ENCODE results near the gene KLHL1.

KLHL1 gene

DNA sequence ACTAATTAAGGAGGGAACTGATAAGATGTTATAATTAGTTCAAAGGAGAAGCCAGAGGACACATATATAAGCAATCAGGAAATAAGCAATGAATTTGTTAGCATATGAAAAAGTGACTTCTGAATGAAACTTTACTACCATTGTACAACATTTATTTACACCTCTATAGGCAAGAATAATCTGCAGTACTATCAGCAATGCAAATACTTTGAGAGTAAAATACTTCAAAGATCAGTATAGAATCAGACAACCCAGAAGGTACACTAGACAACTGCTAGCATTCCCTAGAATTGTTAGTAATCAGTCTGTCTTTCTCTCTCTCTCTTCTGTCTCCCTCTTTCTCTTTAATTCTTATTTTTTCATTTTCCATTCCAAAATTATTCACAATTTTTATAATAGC is 197.5 kb downstream of the KLHL1 start:
- H3K27me3 ChIP-seq (ENCODE audit: control insufficient read depth in 1 of 2, insufficient read depth in 2 of 2, low read length in 2 of 2): no peaks in the 10 kb centered on the region
- H3K9me3 ChIP-seq (ENCODE audit: control insufficient read depth in 1 of 2, low read length in 2 of 2): no peaks in the 10 kb centered on the region
- no peaks in the 10 kb centered on the region for H3K4me1 ChIP-seq (ENCODE audit: control insufficient read depth in 1 of 2, insufficient read depth in 2 of 2, low read length in 2 of 2)
- no peak overlapping the region for H3K9ac ChIP-seq (ENCODE audit: low read depth in 1 of 2, low read length in 2 of 2)
- H3K36me3 ChIP-seq (ENCODE audit: control insufficient read depth in 1 of 2, insufficient read depth in 2 of 2, low read length in 2 of 2): no peaks in the 10 kb centered on the region
- no peak overlapping the region for H3K27ac ChIP-seq (ENCODE audit: low read depth, low read length)
- H3K4me3 ChIP-seq (ENCODE audit: low read depth in 1 of 2, low read length in 2 of 2): no peak overlapping the region

DNA sequence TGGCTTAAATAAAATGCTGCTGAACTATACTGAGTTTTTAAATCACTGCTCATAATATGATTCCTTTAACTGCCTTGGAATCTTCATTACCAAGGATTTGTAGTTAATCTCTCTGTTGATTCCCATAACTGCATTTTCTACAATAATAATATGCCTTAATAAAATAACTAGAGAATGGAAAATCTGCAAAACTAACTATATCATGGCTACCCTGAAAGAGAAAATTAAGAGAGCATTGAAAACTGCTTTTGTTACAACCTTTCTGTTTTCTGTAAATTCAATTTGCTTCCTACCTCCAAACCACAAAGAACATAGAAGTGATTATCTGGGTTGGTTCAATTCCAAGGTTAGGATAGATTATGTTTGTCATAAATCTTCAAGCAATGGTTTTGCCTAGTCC is 203.5 kb downstream of the KLHL1 start:
- Histone ChIP-seq H3K4me3 (ENCODE audit: low read depth in 1 of 2, low read length in 2 of 2) (no peak overlapping the region), H3K9me3 (ENCODE audit: control insufficient read depth in 1 of 2, low read length in 2 of 2) (no peaks in the 10 kb centered on the region), H3K27ac (ENCODE audit: low read depth, low read length) (no peak overlapping the region), H3K36me3 (ENCODE audit: control insufficient read depth in 1 of 2, insufficient read depth in 2 of 2, low read length in 2 of 2) (no peaks in the 10 kb centered on the region), H3K27me3 (ENCODE audit: control insufficient read depth in 1 of 2, insufficient read depth in 2 of 2, low read length in 2 of 2) (no peaks in the 10 kb centered on the region), H3K9ac (ENCODE audit: low read depth in 1 of 2, low read length in 2 of 2) (no peak overlapping the region), H3K4me1 (ENCODE audit: control insufficient read depth in 1 of 2, insufficient read depth in 2 of 2, low read length in 2 of 2) (no peaks in the 10 kb centered on the region)

DNA sequence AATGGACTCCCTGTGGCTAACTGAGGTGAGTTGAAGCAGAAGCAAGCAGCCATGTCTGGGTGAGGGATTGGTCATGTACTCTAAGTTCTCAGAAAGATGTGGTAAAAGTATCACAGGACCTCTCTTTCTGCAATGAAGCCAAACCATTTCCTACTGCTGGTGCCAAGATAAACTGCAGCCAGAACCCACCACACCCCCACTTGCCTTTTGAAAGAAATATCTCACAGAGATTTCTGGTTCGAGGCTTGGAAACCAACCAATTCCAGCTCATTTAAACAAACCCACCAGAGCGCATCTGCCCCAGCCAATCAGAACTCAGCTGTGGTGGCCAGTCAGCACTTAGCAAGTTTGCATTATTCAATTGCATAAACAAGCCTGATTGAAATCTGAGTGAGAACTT is 205.2 kb downstream of the KLHL1 start:
- Histone ChIP-seq H3K27ac (ENCODE audit: low read depth, low read length) (no peak overlapping the region), H3K4me3 (ENCODE audit: low read depth in 1 of 2, low read length in 2 of 2) (no peak overlapping the region), H3K36me3 (ENCODE audit: control insufficient read depth in 1 of 2, insufficient read depth in 2 of 2, low read length in 2 of 2) (no peaks in the 10 kb centered on the region), H3K4me1 (ENCODE audit: control insufficient read depth in 1 of 2, insufficient read depth in 2 of 2, low read length in 2 of 2) (no peaks in the 10 kb centered on the region), H3K9ac (ENCODE audit: low read depth in 1 of 2, low read length in 2 of 2) (no peak overlapping the region), H3K9me3 (ENCODE audit: control insufficient read depth in 1 of 2, low read length in 2 of 2) (no peaks in the 10 kb centered on the region), H3K27me3 (ENCODE audit: control insufficient read depth in 1 of 2, insufficient read depth in 2 of 2, low read length in 2 of 2) (no peaks in the 10 kb centered on the region)

DNA sequence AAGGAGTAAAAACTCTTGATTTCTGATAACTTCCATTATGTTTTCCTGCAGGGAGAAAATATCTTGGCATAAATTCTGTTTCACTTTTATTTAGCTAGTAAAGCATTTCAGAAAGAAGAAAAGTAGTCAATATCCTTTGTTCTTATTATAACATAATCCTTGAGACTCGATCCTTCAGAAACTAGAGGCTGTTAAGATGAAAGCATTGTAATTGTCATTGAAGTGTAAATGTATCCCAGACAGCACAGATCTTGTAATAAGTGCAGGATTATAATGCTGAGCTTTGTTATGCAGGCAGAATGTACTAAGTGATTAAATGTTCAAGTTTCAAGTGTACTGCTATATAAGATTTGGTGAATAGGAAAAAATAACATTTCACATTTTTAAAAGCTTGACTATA is 225.8 kb downstream of the KLHL1 start:
- Histone ChIP-seq H3K4me3 (ENCODE audit: low read depth in 1 of 2, low read length in 2 of 2) (no peak overlapping the region), H3K27ac (ENCODE audit: low read depth, low read length) (no peak overlapping the region)

DNA sequence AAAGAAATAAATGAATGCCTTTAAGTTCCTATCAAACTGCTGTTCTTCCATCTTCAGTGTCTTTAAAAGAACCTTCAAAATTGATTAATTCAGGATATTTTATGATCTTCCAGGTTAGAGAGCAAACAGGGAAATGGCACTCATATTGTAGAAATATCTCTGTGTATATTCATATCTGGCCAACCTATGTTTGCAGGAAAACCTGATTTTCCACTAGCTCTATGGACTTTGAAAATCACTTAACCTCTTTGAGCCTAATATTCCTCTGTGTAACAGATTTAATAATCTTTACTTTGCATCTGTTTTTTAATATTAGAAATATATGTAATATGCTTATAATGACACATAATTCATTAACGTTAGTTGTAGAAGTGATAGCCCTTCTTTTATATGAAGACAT is 228.3 kb downstream of the KLHL1 start:
- no peaks in the 10 kb centered on the region for H3K27me3 ChIP-seq (ENCODE audit: control insufficient read depth in 1 of 2, insufficient read depth in 2 of 2, low read length in 2 of 2)
- H3K4me3 ChIP-seq (ENCODE audit: low read depth in 1 of 2, low read length in 2 of 2): no peak overlapping the region
- H3K9ac ChIP-seq (ENCODE audit: low read depth in 1 of 2, low read length in 2 of 2): no peak overlapping the region
- H3K27ac ChIP-seq (ENCODE audit: low read depth, low read length): no peak overlapping the region
- H3K36me3 ChIP-seq (ENCODE audit: control insufficient read depth in 1 of 2, insufficient read depth in 2 of 2, low read length in 2 of 2): no peaks in the 10 kb centered on the region
- no peaks in the 10 kb centered on the region for H3K4me1 ChIP-seq (ENCODE audit: control insufficient read depth in 1 of 2, insufficient read depth in 2 of 2, low read length in 2 of 2)
- no peaks in the 10 kb centered on the region for H3K9me3 ChIP-seq (ENCODE audit: control insufficient read depth in 1 of 2, low read length in 2 of 2)

More for the DNA sequence above, 225.8 kb downstream of the KLHL1 start:
- Histone ChIP-seq H3K27me3 (ENCODE audit: control insufficient read depth in 1 of 2, insufficient read depth in 2 of 2, low read length in 2 of 2) (no peaks in the 10 kb centered on the region), H3K9me3 (ENCODE audit: control insufficient read depth in 1 of 2, low read length in 2 of 2) (no peaks in the 10 kb centered on the region), H3K9ac (ENCODE audit: low read depth in 1 of 2, low read length in 2 of 2) (no peak overlapping the region), H3K36me3 (ENCODE audit: control insufficient read depth in 1 of 2, insufficient read depth in 2 of 2, low read length in 2 of 2) (no peaks in the 10 kb centered on the region), H3K4me1 (ENCODE audit: control insufficient read depth in 1 of 2, insufficient read depth in 2 of 2, low read length in 2 of 2) (no peaks in the 10 kb centered on the region)

DNA sequence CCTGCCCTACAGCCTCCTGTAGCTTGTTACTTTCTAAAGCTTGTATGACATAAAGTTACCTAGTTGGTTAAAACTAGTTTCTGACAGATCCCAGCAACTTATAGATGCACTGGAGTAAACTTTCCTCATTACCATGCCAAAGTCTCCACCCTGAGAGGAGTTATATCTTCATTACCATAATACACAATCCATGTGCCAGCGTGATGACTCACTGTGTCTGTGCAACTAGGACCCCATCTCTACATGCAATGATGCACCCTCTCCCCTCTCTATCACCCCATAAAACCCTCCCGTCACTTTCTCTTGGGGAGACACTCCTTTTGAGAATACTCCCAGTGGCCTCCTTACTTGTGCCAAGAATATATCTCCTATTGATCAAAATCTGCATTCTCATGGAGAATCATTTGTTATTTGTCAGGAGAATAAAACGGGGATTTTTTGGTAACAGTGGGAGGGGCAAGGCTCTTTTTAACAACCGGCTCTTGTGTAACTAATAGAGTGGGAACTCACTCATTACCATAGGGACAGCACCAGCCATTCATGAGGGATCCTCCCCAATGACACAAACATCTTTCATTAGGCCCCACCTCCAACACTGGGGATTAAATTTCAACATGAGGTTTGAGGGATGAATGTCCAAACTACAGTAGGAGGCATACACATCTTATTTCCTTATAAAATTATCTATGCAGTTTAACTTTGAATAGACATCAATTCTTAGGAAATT is 235.8 kb downstream of the KLHL1 start:
- Histone ChIP-seq H3K4me3 (ENCODE audit: low read depth in 1 of 2, low read length in 2 of 2) (no peak overlapping the region), H3K36me3 (ENCODE audit: control insufficient read depth in 1 of 2, insufficient read depth in 2 of 2, low read length in 2 of 2) (no peaks in the 10 kb centered on the region), H3K9ac (ENCODE audit: low read depth in 1 of 2, low read length in 2 of 2) (no peak overlapping the region), H3K27me3 (ENCODE audit: control insufficient read depth in 1 of 2, insufficient read depth in 2 of 2, low read length in 2 of 2) (no peaks in the 10 kb centered on the region), H3K9me3 (ENCODE audit: control insufficient read depth in 1 of 2, low read length in 2 of 2) (no peaks in the 10 kb centered on the region), H3K4me1 (ENCODE audit: control insufficient read depth in 1 of 2, insufficient read depth in 2 of 2, low read length in 2 of 2) (no peaks in the 10 kb centered on the region), H3K27ac (ENCODE audit: low read depth, low read length) (no peak overlapping the region)

DNA sequence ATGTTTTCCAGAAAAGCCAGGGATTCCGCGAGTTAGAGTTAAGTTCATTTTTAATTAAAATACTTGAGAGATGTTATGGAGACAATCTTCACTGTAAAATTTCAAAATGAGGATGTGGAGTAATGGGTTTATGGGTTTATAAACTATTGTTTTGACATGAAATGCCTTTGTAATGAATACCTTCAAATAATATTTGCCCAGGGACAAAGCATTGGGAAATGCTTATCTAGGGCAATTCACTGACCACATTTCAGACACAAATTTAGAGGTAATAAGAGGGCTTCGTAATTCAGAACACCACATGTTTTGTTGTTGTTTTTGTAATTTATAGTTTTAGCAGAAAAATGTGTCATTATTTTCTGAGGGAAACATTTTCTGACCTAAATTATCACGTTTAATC is 241.7 kb downstream of the KLHL1 start:
- Histone ChIP-seq H3K27me3 (ENCODE audit: control insufficient read depth in 1 of 2, insufficient read depth in 2 of 2, low read length in 2 of 2) (no peaks in the 10 kb centered on the region), H3K4me1 (ENCODE audit: control insufficient read depth in 1 of 2, insufficient read depth in 2 of 2, low read length in 2 of 2) (no peaks in the 10 kb centered on the region), H3K4me3 (ENCODE audit: low read depth in 1 of 2, low read length in 2 of 2) (no peak overlapping the region), H3K36me3 (ENCODE audit: control insufficient read depth in 1 of 2, insufficient read depth in 2 of 2, low read length in 2 of 2) (no peaks in the 10 kb centered on the region), H3K9me3 (ENCODE audit: control insufficient read depth in 1 of 2, low read length in 2 of 2) (no peaks in the 10 kb centered on the region), H3K27ac (ENCODE audit: low read depth, low read length) (no peak overlapping the region), H3K9ac (ENCODE audit: low read depth in 1 of 2, low read length in 2 of 2) (no peak overlapping the region)

DNA sequence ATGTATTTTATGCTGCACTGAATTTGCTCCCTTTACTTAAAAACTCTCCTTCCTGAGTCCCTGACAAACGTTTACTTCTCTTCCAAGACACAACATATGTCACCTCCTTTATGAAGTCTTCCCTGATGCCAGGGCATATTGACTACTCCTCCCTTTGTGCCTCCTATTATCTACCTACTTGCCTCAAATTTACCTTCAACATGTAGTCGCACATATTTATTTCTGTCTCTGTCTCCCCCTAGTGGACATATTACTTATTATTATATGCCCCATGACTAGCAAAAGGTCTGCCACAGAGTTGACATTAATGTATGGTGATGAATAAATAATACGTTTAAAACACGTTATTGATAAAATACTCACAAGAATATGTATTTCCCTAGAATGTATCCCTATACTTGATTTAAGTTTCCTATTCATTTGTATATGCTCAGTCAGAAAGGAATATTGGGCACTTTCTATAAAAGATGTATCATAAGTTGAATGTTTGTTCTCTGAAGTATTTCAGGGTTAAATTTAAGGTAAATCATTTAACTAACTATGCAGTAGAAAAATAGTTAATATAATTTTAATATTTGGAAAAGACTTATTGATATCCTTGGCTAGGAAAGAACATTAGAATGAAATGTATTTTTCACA is 250.9 kb downstream of the KLHL1 start:
- Histone ChIP-seq H3K27me3 (ENCODE audit: control insufficient read depth in 1 of 2, insufficient read depth in 2 of 2, low read length in 2 of 2) (no peaks in the 10 kb centered on the region), H3K9me3 (ENCODE audit: control insufficient read depth in 1 of 2, low read length in 2 of 2) (no peaks in the 10 kb centered on the region), H3K4me1 (ENCODE audit: control insufficient read depth in 1 of 2, insufficient read depth in 2 of 2, low read length in 2 of 2) (no peaks in the 10 kb centered on the region), H3K27ac (ENCODE audit: low read depth, low read length) (no peak overlapping the region), H3K4me3 (ENCODE audit: low read depth in 1 of 2, low read length in 2 of 2) (no peak overlapping the region), H3K36me3 (ENCODE audit: control insufficient read depth in 1 of 2, insufficient read depth in 2 of 2, low read length in 2 of 2) (no peaks in the 10 kb centered on the region), H3K9ac (ENCODE audit: low read depth in 1 of 2, low read length in 2 of 2) (no peak overlapping the region)

DNA sequence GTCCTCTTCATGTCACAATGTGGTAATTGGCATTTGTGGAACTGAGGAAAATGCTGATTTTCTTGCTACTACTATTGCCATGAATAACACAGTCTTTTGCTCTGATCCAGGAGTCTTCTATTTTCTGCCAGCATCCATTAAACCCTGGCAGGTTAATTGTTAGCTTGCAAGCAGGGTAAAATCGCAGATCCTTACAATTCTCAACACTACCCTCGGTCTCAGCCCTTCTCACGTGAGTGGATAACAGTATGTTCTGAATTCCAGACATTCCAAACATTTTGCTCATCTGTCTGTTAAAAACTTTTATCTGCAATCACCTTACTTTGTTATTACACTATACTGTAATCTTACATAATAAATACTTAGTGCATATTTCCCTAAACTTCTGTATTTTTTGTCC is 251.9 kb downstream of the KLHL1 start:
- H3K9me3 ChIP-seq (ENCODE audit: control insufficient read depth in 1 of 2, low read length in 2 of 2): no peaks in the 10 kb centered on the region
- H3K4me1 ChIP-seq (ENCODE audit: control insufficient read depth in 1 of 2, insufficient read depth in 2 of 2, low read length in 2 of 2): no peaks in the 10 kb centered on the region
- no peaks in the 10 kb centered on the region for H3K27me3 ChIP-seq (ENCODE audit: control insufficient read depth in 1 of 2, insufficient read depth in 2 of 2, low read length in 2 of 2)
- no peak overlapping the region for H3K4me3 ChIP-seq (ENCODE audit: low read depth in 1 of 2, low read length in 2 of 2)
- no peak overlapping the region for H3K27ac ChIP-seq (ENCODE audit: low read depth, low read length)
- H3K9ac ChIP-seq (ENCODE audit: low read depth in 1 of 2, low read length in 2 of 2): no peak overlapping the region
- H3K36me3 ChIP-seq (ENCODE audit: control insufficient read depth in 1 of 2, insufficient read depth in 2 of 2, low read length in 2 of 2): no peaks in the 10 kb centered on the region

DNA sequence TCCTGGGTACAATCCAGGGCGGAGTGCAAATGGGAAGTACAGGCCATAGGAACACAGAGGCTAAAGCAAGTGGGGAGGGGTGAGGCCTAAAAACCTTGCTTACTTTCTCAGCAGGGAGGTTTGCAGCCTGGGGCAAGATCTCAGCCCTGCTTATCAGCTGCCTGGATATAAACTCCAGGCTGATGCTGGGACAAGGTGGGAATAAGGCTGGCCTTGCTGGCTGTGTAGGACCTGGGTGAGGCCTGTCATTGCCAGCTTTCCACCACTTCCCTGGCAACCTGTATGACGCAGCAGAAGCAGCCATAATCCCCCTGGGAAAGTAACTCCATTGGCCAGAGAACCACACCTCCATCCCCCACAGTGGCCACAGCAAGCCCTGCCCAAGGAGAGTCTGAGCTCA is 279.7 kb downstream of the KLHL1 start:
- H3K27ac ChIP-seq (ENCODE audit: low read depth, low read length): no peak overlapping the region
- H3K4me1 ChIP-seq (ENCODE audit: control insufficient read depth in 1 of 2, insufficient read depth in 2 of 2, low read length in 2 of 2): no peaks in the 10 kb centered on the region
- no peak overlapping the region for H3K4me3 ChIP-seq (ENCODE audit: low read depth in 1 of 2, low read length in 2 of 2)
- H3K27me3 ChIP-seq (ENCODE audit: control insufficient read depth in 1 of 2, insufficient read depth in 2 of 2, low read length in 2 of 2): no peaks in the 10 kb centered on the region
- no peak overlapping the region for H3K9ac ChIP-seq (ENCODE audit: low read depth in 1 of 2, low read length in 2 of 2)
- H3K36me3 ChIP-seq (ENCODE audit: control insufficient read depth in 1 of 2, insufficient read depth in 2 of 2, low read length in 2 of 2): no peaks in the 10 kb centered on the region
- H3K9me3 ChIP-seq (ENCODE audit: control insufficient read depth in 1 of 2, low read length in 2 of 2): no peaks in the 10 kb centered on the region

Data from duodenal mucosa (tissue), 2 donors.